ENCODE results near the gene SLC6A18.

DNA sequence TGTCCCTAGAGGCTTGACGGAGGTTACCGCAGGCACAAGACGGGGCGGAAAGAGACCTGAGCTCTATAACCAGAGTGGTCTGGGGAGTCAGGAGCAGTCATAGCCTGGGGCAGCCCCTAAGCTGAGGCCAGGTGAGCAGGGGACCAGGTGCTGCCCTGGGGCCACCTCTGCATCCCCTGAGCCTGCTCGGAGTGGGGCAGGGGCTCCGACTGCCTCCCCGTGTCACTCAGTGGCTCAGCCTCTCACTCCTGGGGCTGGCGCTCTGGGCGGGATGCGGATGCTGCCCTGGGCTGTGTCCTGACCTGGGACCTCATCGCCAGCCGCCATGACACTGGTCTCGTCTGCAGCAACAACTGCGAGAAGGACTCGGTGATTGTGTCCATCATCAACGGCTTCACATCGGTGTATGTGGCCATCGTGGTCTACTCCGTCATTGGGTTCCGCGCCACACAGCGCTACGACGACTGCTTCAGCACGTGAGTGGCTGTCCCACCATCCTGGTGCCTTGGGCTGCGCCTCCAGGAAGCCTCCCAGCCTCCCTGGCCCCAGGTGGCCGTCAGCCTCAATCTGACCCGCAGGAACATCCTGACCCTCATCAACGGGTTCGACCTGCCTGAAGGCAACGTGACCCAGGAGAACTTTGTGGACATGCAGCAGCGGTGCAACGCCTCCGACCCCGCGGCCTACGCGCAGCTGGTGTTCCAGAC lies 8.8 kb upstream of the SLC6A18 start:
- no peak for TF ChIP-seq POLR2A (IDR thresholded peaks at IDR 0.05; ENCODE audit: low read length)
- no peak for TF ChIP-seq GATA1 (IDR thresholded peaks at IDR 0.05; ENCODE audit: low read depth, low read length)
